Sigmoid colon (tissue), 7 donors: ENCODE data around the gene FAM241B. TPM values are rescaled to one million over a fixed set of nuclear protein-coding genes. Genes with fewer than 3 reads are reported as not detected.

Experiments used
- DNase-seq: peaks from one replicate; pipeline ENCODE4 v3.0.0-alpha.2; 2019
- H3K27ac ChIP-seq, 4 donors: fragments of 200-600 bp; sonication (generic); one replicate each; pipeline ENCODE4 v1.5.1; 2016 to 2019; ENCODE audit warnings: mild to moderate bottlenecking in 1 of 4
- H3K27me3 ChIP-seq, 3 donors: fragments of 200-600 bp; sonication (generic); one replicate each; pipeline ENCODE4 v1.5.1; 2019; ENCODE audit warnings: mild to moderate bottlenecking in 1 of 3
- H3K36me3 ChIP-seq, 4 donors: fragments of 200-600 bp; sonication (generic); one replicate each; pipeline ENCODE4 v1.5.1; 2016 to 2019
- H3K4me1 ChIP-seq, 4 donors: fragments of 200-600 bp; sonication (generic); one replicate each; pipeline ENCODE4 v1.5.1; 2017 to 2019
- H3K4me3 ChIP-seq, 4 donors: fragments of 200-600 bp; sonication (generic); one replicate each; pipeline ENCODE4 v1.5.1; 2017 to 2019; ENCODE audit warnings: mild to moderate bottlenecking in 2 of 4, moderate library complexity in 1 of 4
- H3K9me3 ChIP-seq, 4 donors: fragments of 200-600 bp in 3 of 4; sonication (generic) in 3 of 4; one replicate each; pipeline versions ENCODE4 v1.5.1 to v1.6.1; 2013 to 2019
- CTCF ChIP-seq, 4 experiments: fragments of 450-650 bp in 3 of 4; fragments of 200-600 bp in 1 of 4; IDR thresholded peaks; one replicate each; pipeline ENCODE4 v1.5.1; 2016 to 2019; ENCODE audit warnings: antibody characterized with exemption in 4 of 4, mild to moderate bottlenecking in 3 of 4, moderate library complexity in 2 of 4
- EP300 ChIP-seq, 4 donors: sonication (generic); formaldehyde crosslinking; IDR thresholded peaks; one replicate each; pipeline ENCODE4 v1.6.1; 2017; ENCODE audit warnings: antibody characterized with exemption in 4 of 4
- POLR2A ChIP-seq, 2 donors: fragments of 450-650 bp; IDR thresholded peaks; one replicate each; pipeline ENCODE4 v1.6.1; 2016; ENCODE audit warnings: antibody characterized with exemption in 2 of 2, mild to moderate bottlenecking in 2 of 2, moderate library complexity in 2 of 2
- POLR2AphosphoS5 ChIP-seq, 4 donors: sonication (generic); formaldehyde crosslinking; IDR thresholded peaks; one replicate each; pipeline ENCODE4 v1.6.1; 2017; ENCODE audit warnings: antibody characterized with exemption in 4 of 4
- WGBS, 2 donors: extraction: QIAGEN DNeasy Blood & Tissue Kit; methylation state at CpG; one replicate each; pipeline ENCODE4 v1.1.7; 2013; 5-methylcytosine and 5-hydroxymethylcytosine counted together
- intact Hi-C: fragments of 100-400 bp; cut with DNase I; formaldehyde crosslinking; loops from one replicate; pipeline ENCODE4 v1.15.1; 2023
- polyA plus RNA-seq, 3 donors: library from polyadenylated mRNA; stranded (reverse); fragments of 200-250 nt; gene quantifications; one replicate each; pipeline ENCODE4 v1.2.3, GENCODE V29; 2013
- total RNA-seq, 4 donors: library from RNA; depleted of rRNA; stranded (reverse); fragments of >200 nt; gene quantifications; one replicate each; pipeline ENCODE4 v1.1.0, GENCODE V29; 2016
- donor health status: healthy with polysubstance abuse.
- donor health status: Bipolar disorder and iron deficiency.
- donor health status: healthy.

The FAM241B gene
- total and polyA plus RNA-seq, 7 donors: 2.5 to 6.9 (median 3.6) TPM

GRCh38 chr10:69626826-69627225, 3.2 kb upstream of the FAM241B start:
- TF ChIP-seq CTCF (IDR thresholded peaks at IDR 0.05) (no peak), POLR2A (IDR thresholded peaks at IDR 0.05) (no peak), POLR2AphosphoS5 (IDR thresholded peaks at IDR 0.05) (no peak), EP300 (IDR thresholded peaks at IDR 0.05) (no peak)
- no peak overlapping the region for H3K4me3 ChIP-seq
- intact Hi-C loops: loop anchor here (5.0 kb wide), 1 partner anchor 285 kb away; no protein-coding TSS in a partner anchor
- H3K4me1 ChIP-seq: peaks cover 2 to 16% (median 14%) of the 10 kb centered on the region in 4 donors
- H3K27me3 ChIP-seq: no peaks in the 10 kb centered on the region
- H3K27ac ChIP-seq: no peak overlapping the region
- H3K36me3 ChIP-seq: no peaks in the 10 kb centered on the region
- H3K9me3 ChIP-seq: no peaks in the 10 kb centered on the region
- no peak for DNase-seq

GRCh38 chr10:69628891-69629290, 1.2 kb upstream of the FAM241B start:
- Histone ChIP-seq H3K27ac (no peak overlapping the region), H3K36me3 (peaks cover 0 to 9% (median 0%) of the 10 kb centered on the region in 4 donors), H3K4me1 (peaks cover 2 to 16% (median 14%) of the 10 kb centered on the region in 4 donors), H3K9me3 (no peaks in the 10 kb centered on the region), H3K4me3 (no peak overlapping the region), H3K27me3 (no peaks in the 10 kb centered on the region)
- no peak for TF ChIP-seq POLR2A (IDR thresholded peaks at IDR 0.05)
- no peak for TF ChIP-seq CTCF (IDR thresholded peaks at IDR 0.05)
- TF ChIP-seq POLR2AphosphoS5 (IDR thresholded peaks at IDR 0.05): no peak
- TF ChIP-seq EP300 (IDR thresholded peaks at IDR 0.05): no peak
- 45 to 58% methylated on average over 6 of the region's 6 CpGs for WGBS, 2 donors
- no peak for DNase-seq
- intact Hi-C loops: loop anchor here (5.0 kb wide), 1 partner anchor 283 kb away; no protein-coding TSS in a partner anchor

- peaks cover 2 to 16% (median 14%) of the 10 kb centered on the region in 4 donors for H3K4me1 ChIP-seq
- H3K36me3 ChIP-seq: peaks cover 0 to 9% (median 0%) of the 10 kb centered on the region in 4 donors
- no peaks in the 10 kb centered on the region for H3K27me3 ChIP-seq
- intact Hi-C loops: loop anchor here (5.0 kb wide), 1 partner anchor 283 kb away; no protein-coding TSS in a partner anchor
- H3K9me3 ChIP-seq: no peaks in the 10 kb centered on the region
- no peak for TF ChIP-seq POLR2AphosphoS5 (IDR thresholded peaks at IDR 0.05)
- TF ChIP-seq EP300 (IDR thresholded peaks at IDR 0.05): no peak
- TF ChIP-seq CTCF (IDR thresholded peaks at IDR 0.05): no peak
- no peak for TF ChIP-seq POLR2A (IDR thresholded peaks at IDR 0.05)
- 48 to 50% methylated on average over 2 of the region's 2 CpGs for WGBS, 2 donors
- peak overlapping the region in 1 of 4 donors; percentile 32 for H3K27ac ChIP-seq
- no peak for DNase-seq
- H3K4me3 ChIP-seq: peak overlapping the region; percentile 30 to 61 (median 58)
These were observed 539 bp upstream of the FAM241B start for GRCh38 chr10:69629519-69629896.

- no peak for DNase-seq
- intact Hi-C loops: loop anchor here (10.0 kb wide), 1 partner anchor 226 kb away; no protein-coding TSS in a partner anchor
These were observed 779 bp downstream of the FAM241B start for GRCh38 chr10:69630651-69631400.

GRCh38 chr10:69631566-69631965, 1.5 kb downstream of the FAM241B start:
- 92% methylated on average over 7 of the region's 7 CpGs for WGBS, 2 donors
- TF ChIP-seq CTCF (IDR thresholded peaks at IDR 0.05): no peak
- no peak for TF ChIP-seq POLR2AphosphoS5 (IDR thresholded peaks at IDR 0.05)
- TF ChIP-seq EP300 (IDR thresholded peaks at IDR 0.05): no peak
- no peak for TF ChIP-seq POLR2A (IDR thresholded peaks at IDR 0.05)
- no peak for DNase-seq
- peaks cover 0 to 9% (median 0%) of the 10 kb centered on the region in 4 donors for H3K36me3 ChIP-seq
- intact Hi-C loops: loop anchor here (10.0 kb wide), 1 partner anchor 227 kb away; no protein-coding TSS in a partner anchor
- H3K4me1 ChIP-seq: peaks cover 2 to 16% (median 14%) of the 10 kb centered on the region in 4 donors
- no peak overlapping the region for H3K27ac ChIP-seq
- H3K27me3 ChIP-seq: no peaks in the 10 kb centered on the region
- no peaks in the 10 kb centered on the region for H3K9me3 ChIP-seq
- no peak overlapping the region for H3K4me3 ChIP-seq

More at GRCh38 chr10:69630651-69631400, 779 bp downstream of the FAM241B start:
- H3K27me3 ChIP-seq: no peaks in the 10 kb centered on the region
- peak overlapping the region; percentile 30 to 61 (median 58) for H3K4me3 ChIP-seq
- WGBS, 2 donors: 52 to 73% methylated on average over 24 of the region's 24 CpGs
- peak overlapping the region in 3 of 4 donors; percentile 27 to 38 (median 32) for H3K27ac ChIP-seq
- peaks cover 2 to 16% (median 14%) of the 10 kb centered on the region in 4 donors for H3K4me1 ChIP-seq
- TF ChIP-seq POLR2A (IDR thresholded peaks at IDR 0.05) (no peak), POLR2AphosphoS5 (IDR thresholded peaks at IDR 0.05) (no peak), EP300 (IDR thresholded peaks at IDR 0.05) (no peak)
- no peaks in the 10 kb centered on the region for H3K9me3 ChIP-seq
- peaks cover 0 to 9% (median 0%) of the 10 kb centered on the region in 4 donors for H3K36me3 ChIP-seq
